A673 (cell line): ENCODE data around the gene HTATSF1.

Source experiments
- EZH2 ChIP-seq: fragments of 200-600 bp; sonication (generic); IDR thresholded peaks from 2 replicates; pipeline ENCODE4 v1.6.1; 2017; ENCODE audit warnings: borderline replicate concordance, low read depth, mild to moderate bottlenecking, mixed read lengths, antibody characterized with exemption, low read length; ENCODE audit not compliant: poor library complexity, severe bottlenecking
- TF ChIP-seq, protein P1 (sequence below): fragments of 300-800, 200-600 bp; sonication (generic); conservative IDR thresholded peaks from 2 replicates; pipeline ENCODE4 v1.5.1; 2017; ENCODE audit warnings: low read depth, mild to moderate bottlenecking, antibody characterized with exemption, low read length, moderate library complexity, mixed read lengths

DNA sequence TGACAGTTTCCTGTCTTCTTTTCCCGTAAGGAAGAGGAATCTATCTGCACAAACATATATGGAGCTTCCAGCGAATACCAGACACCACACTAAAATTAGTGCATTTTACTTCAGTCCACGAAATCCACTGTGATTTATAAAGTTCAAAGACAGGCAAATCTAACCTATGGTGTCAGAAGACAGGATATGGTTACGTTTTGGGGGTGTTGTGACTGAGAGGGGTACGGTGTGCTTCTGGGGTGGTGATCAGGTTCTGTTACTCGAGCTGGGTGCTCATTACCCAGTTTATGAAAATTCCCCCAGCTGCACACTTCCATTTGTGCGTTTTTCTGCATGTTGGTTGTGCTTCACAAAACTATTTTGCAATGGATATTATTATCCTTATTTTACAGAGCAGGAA, 44.9 kb downstream of the HTATSF1 start:
- TF ChIP-seq, protein P1, sequence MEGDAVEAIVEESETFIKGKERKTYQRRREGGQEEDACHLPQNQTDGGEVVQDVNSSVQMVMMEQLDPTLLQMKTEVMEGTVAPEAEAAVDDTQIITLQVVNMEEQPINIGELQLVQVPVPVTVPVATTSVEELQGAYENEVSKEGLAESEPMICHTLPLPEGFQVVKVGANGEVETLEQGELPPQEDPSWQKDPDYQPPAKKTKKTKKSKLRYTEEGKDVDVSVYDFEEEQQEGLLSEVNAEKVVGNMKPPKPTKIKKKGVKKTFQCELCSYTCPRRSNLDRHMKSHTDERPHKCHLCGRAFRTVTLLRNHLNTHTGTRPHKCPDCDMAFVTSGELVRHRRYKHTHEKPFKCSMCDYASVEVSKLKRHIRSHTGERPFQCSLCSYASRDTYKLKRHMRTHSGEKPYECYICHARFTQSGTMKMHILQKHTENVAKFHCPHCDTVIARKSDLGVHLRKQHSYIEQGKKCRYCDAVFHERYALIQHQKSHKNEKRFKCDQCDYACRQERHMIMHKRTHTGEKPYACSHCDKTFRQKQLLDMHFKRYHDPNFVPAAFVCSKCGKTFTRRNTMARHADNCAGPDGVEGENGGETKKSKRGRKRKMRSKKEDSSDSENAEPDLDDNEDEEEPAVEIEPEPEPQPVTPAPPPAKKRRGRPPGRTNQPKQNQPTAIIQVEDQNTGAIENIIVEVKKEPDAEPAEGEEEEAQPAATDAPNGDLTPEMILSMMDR = no peak
- no peak for TF ChIP-seq EZH2
